Fibroblast of lung (primary cell): ENCODE measurements around the gene DNAJB11.

Source experiments
- EZH2 ChIP-seq: IDR thresholded peaks from 2 replicates; pipeline ENCODE4 v1.5.1; 2012; ENCODE audit warnings: low read length, control low read depth, mild to moderate bottlenecking; ENCODE audit errors: missing control alignments
- TF ChIP-seq, protein P1 (sequence below), 2 donors: IDR thresholded peaks in 1 of 2; conservative IDR thresholded peaks in 1 of 2; 1 replicate in 1 of 2; 2 replicates in 1 of 2; pipeline ENCODE4 v1.5.1; 2011 to 2012; ENCODE audit warnings: low read length in 2 of 2, control low read depth in 1 of 2, inconsistent platforms in 1 of 2, low read depth in 1 of 2, mild to moderate bottlenecking in 1 of 2

DNA sequence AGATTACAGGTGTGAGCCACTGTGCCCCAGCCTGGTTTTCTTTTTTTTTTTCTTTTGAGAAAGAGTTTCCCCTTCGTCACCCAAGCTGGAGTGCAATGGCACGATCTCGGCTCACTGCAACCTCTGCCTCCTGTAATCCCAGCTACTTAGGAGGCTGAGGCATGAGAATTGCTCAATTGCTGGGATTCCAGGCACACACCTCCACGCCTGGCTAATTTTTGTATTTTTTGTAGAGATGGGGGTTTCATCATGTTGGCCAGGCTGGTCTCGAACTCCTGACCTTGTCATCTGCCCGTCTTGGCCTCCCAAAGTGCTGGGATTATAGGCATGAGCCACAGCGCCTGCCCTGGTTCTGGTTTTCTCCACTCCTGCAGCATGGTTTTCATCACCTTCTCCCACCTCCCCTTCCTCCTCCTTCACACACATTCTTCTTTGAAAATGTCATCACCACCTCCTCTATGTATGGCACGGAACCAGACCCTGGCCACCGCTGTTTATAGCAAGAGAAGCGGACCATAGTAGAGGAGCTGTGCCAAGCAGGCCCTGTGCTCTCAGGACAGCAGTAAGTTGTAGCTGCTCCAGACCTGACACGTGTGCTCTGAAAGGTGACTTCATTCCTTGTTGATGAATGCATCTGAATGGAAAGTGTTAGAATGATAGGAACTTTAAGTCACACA is 27.7 kb downstream of the DNAJB11 start:
- TF ChIP-seq, protein P1, sequence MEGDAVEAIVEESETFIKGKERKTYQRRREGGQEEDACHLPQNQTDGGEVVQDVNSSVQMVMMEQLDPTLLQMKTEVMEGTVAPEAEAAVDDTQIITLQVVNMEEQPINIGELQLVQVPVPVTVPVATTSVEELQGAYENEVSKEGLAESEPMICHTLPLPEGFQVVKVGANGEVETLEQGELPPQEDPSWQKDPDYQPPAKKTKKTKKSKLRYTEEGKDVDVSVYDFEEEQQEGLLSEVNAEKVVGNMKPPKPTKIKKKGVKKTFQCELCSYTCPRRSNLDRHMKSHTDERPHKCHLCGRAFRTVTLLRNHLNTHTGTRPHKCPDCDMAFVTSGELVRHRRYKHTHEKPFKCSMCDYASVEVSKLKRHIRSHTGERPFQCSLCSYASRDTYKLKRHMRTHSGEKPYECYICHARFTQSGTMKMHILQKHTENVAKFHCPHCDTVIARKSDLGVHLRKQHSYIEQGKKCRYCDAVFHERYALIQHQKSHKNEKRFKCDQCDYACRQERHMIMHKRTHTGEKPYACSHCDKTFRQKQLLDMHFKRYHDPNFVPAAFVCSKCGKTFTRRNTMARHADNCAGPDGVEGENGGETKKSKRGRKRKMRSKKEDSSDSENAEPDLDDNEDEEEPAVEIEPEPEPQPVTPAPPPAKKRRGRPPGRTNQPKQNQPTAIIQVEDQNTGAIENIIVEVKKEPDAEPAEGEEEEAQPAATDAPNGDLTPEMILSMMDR (conservative IDR thresholded peaks at IDR 0.05 in 1 of 2, IDR thresholded peaks at IDR 0.05 in 1 of 2; ENCODE audit: low read depth in 1 of 2, low read length in 2 of 2) = no peak
- TF ChIP-seq EZH2 = no peak
